ENCODE data around the gene FAM107A. TPM values are rescaled to one million over a fixed set of nuclear protein-coding genes. Genes with fewer than 3 reads are reported as not detected.

The FAM107A gene, protein sequence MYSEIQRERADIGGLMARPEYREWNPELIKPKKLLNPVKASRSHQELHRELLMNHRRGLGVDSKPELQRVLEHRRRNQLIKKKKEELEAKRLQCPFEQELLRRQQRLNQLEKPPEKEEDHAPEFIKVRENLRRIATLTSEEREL
- total RNA-seq: 10 to 100 TPM; 76.5 to 80.7 TPM

DNA sequence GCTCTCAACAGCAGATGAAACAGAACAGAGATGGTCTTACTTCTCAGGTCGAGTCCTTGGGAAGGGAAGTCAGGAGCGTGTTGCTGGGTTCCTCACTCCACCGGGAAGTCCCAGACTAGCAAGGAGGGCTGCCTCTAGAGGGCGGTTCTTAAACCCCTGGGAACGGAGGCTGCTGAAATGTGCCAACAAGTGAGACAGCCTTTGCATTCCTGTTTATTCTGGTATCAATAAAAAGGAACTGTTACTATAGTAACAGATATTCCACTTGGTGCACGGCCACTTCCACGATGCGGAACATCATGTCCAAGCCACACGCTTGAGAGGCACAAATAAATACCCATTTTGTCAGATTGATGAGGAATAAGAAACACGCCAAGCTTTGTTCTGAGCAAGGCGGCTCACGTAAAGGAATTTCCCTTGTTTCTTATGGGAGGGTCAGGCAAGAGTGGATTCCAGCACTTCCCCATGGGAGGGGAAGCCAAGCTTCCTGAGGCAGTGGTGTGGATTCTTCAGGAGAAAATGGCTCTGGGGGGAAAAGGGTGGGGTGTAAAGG is at the start of gene FAM107A:
FAM107A (minus strand) TSS at position 123 of the 553 bp plus-strand sequence. CDS start 7,531 bp downstream, outside the sequence.
- peak within 1 kb of the TSS; percentile 35 to 49 for H3K4me3 ChIP-seq

DNA sequence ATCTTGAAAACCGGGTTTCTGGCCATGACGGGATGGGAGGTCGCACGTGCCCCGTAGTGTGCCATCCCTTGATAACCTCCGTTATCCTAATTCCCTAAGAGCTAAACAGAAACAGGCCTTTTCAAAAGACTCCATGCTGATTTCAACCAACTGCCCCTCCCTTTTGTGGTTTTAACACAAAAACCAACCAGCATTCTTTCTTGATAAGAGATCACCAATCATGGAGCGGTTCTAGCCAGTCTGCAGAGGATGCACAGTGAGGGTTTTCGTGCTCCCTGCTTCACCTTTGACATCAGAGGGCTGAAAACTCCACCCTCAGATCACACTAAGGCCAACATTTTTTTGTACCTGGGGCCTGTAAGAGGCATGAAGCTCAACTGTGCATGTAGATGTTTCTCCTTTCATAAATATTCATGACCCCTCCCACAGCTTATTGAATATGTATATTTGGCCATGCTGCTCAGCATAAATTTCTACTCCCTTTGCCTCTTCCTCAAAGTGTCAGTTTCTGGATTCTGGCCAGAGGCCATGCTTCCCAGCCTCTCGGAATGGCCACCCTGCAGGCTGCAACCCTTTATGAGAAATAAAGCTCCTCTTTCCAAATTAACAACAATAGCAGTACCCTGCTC is 48.1 kb upstream of the FAM107A start:
- no peak for DNase-seq (ENCODE audit: low spot score)
- no peaks in the 10 kb centered on the region for H3K36me3 ChIP-seq
- H3K27me3 ChIP-seq: no peaks in the 10 kb centered on the region
- peaks cover 0 to 58% of the 10 kb centered on the region in 2 donors for H3K4me1 ChIP-seq
- TF ChIP-seq, protein P1, sequence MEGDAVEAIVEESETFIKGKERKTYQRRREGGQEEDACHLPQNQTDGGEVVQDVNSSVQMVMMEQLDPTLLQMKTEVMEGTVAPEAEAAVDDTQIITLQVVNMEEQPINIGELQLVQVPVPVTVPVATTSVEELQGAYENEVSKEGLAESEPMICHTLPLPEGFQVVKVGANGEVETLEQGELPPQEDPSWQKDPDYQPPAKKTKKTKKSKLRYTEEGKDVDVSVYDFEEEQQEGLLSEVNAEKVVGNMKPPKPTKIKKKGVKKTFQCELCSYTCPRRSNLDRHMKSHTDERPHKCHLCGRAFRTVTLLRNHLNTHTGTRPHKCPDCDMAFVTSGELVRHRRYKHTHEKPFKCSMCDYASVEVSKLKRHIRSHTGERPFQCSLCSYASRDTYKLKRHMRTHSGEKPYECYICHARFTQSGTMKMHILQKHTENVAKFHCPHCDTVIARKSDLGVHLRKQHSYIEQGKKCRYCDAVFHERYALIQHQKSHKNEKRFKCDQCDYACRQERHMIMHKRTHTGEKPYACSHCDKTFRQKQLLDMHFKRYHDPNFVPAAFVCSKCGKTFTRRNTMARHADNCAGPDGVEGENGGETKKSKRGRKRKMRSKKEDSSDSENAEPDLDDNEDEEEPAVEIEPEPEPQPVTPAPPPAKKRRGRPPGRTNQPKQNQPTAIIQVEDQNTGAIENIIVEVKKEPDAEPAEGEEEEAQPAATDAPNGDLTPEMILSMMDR (IDR thresholded peaks at IDR 0.05): no peak
- H3K4me3 ChIP-seq: no peak overlapping the region
- no peak overlapping the region for H3K27ac ChIP-seq
- H3K9me3 ChIP-seq: no peaks in the 10 kb centered on the region

More for the DNA sequence above, at the start of gene FAM107A:
- Histone ChIP-seq H3K27me3 (no peaks in the 10 kb centered on the region), H3K4me1 (peaks cover 0 to 17% of the 10 kb centered on the region in 2 donors), H3K9me3 (no peaks in the 10 kb centered on the region), H3K36me3 (no peaks in the 10 kb centered on the region), H3K27ac (peak within 1 kb of the TSS; percentile 80 to 83)
- DNase-seq (ENCODE audit: low spot score): peak; percentile 88
- TF ChIP-seq, protein P1 (IDR thresholded peaks at IDR 0.05): peak in 1 of 2 donors; percentile 53

DNA sequence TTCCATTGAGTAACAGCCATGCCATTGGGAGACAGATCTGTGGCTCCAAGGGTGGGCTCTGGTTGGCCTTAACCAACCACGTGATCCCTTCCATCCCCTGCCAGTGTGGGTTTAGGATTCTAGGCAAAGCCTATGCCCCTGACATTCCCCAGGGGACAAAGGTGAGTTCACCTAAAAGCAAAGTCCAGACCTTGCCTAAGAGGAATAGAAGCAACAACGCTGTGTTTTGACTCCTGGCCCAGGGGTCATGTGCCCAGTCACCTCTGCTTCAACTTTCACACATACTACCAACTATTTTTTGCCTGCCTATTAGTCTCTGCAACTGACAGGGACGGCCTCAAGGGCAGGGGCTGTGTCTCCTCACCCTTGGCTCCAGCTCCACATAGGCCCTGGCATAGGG is 47.4 kb upstream of the FAM107A start:
- no peak overlapping the region for H3K4me3 ChIP-seq
- H3K27me3 ChIP-seq: no peaks in the 10 kb centered on the region
- no peaks in the 10 kb centered on the region for H3K9me3 ChIP-seq
- no peaks in the 10 kb centered on the region for H3K36me3 ChIP-seq
- TF ChIP-seq, protein P1 (IDR thresholded peaks at IDR 0.05): no peak
- H3K27ac ChIP-seq: no peak overlapping the region
- no peak for DNase-seq (ENCODE audit: low spot score)
- peaks cover 0 to 51% of the 10 kb centered on the region in 2 donors for H3K4me1 ChIP-seq

- peaks cover 0 to 45% of the 10 kb centered on the region in 2 donors for H3K4me1 ChIP-seq
- TF ChIP-seq, protein P1 (IDR thresholded peaks at IDR 0.05): no peak
Observed at GRCh38 chr3:58623961-58624360, 46.8 kb upstream of the FAM107A start.

GRCh38 chr3:58623478-58623877 is 46.3 kb upstream of the FAM107A start:
- peaks cover 0 to 40% of the 10 kb centered on the region in 2 donors for H3K4me1 ChIP-seq
- H3K36me3 ChIP-seq: no peaks in the 10 kb centered on the region
- TF ChIP-seq, protein P1 (IDR thresholded peaks at IDR 0.05): no peak
- H3K27ac ChIP-seq: no peak overlapping the region
- no peak for DNase-seq (ENCODE audit: low spot score)
- H3K27me3 ChIP-seq: no peaks in the 10 kb centered on the region
- H3K9me3 ChIP-seq: no peaks in the 10 kb centered on the region
- no peak overlapping the region for H3K4me3 ChIP-seq

More at GRCh38 chr3:58623961-58624360, 46.8 kb upstream of the FAM107A start:
- Histone ChIP-seq H3K9me3 (no peaks in the 10 kb centered on the region), H3K4me3 (no peak overlapping the region), H3K27ac (no peak overlapping the region), H3K27me3 (no peaks in the 10 kb centered on the region), H3K36me3 (no peaks in the 10 kb centered on the region)
- no peak for DNase-seq (ENCODE audit: low spot score)

Measured in right atrium auricular region (tissue), 2 donors.